HepG2 (cell line): ENCODE data around the gene FGF21.

Experiments used
- CEBPZ ChIP-seq: IDR thresholded peaks from 2 replicates; pipeline ENCODE4 v1.6.1; 2012; ENCODE audit warnings: low read length, improper control_type of control experiment
- CREB1 ChIP-seq, 2 experiments: fragments of 450-650 bp in 1 of 2; IDR thresholded peaks; 2 replicates each; pipeline ENCODE4 v1.6.1; 2016 to 2017; ENCODE audit warnings: control low read depth in 1 of 2, mild to moderate bottlenecking in 1 of 2, missing compliant biosample characterization in 1 of 2, missing genetic modification characterization in 1 of 2
- EEA1 ChIP-seq: sonication (generic); formaldehyde crosslinking; IDR thresholded peaks from 2 replicates; pipeline ENCODE4 v1.5.1; 2020; ENCODE audit warnings: mild to moderate bottlenecking, missing genetic modification reagents, borderline replicate concordance
- PCBP1 ChIP-seq: fragments of 200-400 bp; formaldehyde crosslinking; IDR thresholded peaks from 2 replicates; pipeline ENCODE4 v1.6.1; 2017; ENCODE audit warnings: mild to moderate bottlenecking, low read depth, low read length, borderline replicate concordance
- SRF ChIP-seq: IDR thresholded peaks from 2 replicates; pipeline ENCODE4 v1.6.1; 2011; ENCODE audit warnings: mild to moderate bottlenecking, low read depth, low read length, moderate library complexity

- TF ChIP-seq CREB1 (IDR thresholded peaks at IDR 0.05) (no peak), CREB1 (CRISPR knock-in tag; IDR thresholded peaks at IDR 0.05) (no peak), SRF (no peak), PCBP1 (no peak), EEA1 (CRISPR knock-in tag) (no peak), CEBPZ (no peak)
Measured at GRCh38 chr19:48708471-48708870, 46.9 kb upstream of the FGF21 start.
